HepG2 (cell line): ENCODE results near the gene MARCHF9. TPM values are rescaled to one million over a fixed set of nuclear protein-coding genes. Genes with fewer than 3 reads are reported as not detected.

ENCODE experiments used
- ATAC-seq: fragments of 200-7000 bp; cut with Tn5 transposase; 3 replicates; pipeline ENCODE4 v1.9.1; 2020; ENCODE audit warnings: mild to moderate bottlenecking, moderate library complexity
- BruUV-seq: library from RNA; stranded (reverse); fragments of 400-500 nt; replicated peaks from 2 replicates; lab custom pipeline; 2021; lab: Mats Ljungman, UMichigan
- CTCF ChIA-PET: fragments of 300-600 bp; formaldehyde crosslinking; extraction: SDS; loops from one replicate; lab custom pipeline; 2021; ENCODE audit warnings: low total read pairs, inconsistent platforms, low intra/inter-chr PET ratio; lab: Yijun Ruan, JAX
- POLR2A ChIA-PET: fragments of 350-600 bp; sonication (Branson Sonifier 250); formaldehyde crosslinking; loops from one replicate; lab custom pipeline; 2020; ENCODE audit warnings: antibody characterized with exemption, inconsistent platforms; lab: Yijun Ruan, JAX
- DNase-seq: peaks from one replicate; pipeline ENCODE4 v3.0.0-alpha.2; 2015; ENCODE audit warnings: low spot score
- FAIRE-seq: peaks from 3 replicates; lab custom pipeline; 2011; peaks lifted over from hg19 to GRCh38; lab: Jason Lieb, UNC
- H2AFZ ChIP-seq: one replicate; pipeline ENCODE4 v1.6.1; 2011; ENCODE audit warnings: low read length, inconsistent platforms
- H3K27ac ChIP-seq: fragments of 300-600 bp; 3 replicates; pipeline ENCODE4 v1.8.0; 2011; ENCODE audit warnings: mixed run types, mild to moderate bottlenecking, mixed read lengths, low read length, inconsistent platforms; ENCODE audit not compliant: insufficient read depth; ENCODE audit errors: extremely low read length
- H3K27me3 ChIP-seq, 2 experiments: fragments of 200-600 bp in 1 of 2; 2 replicates in 1 of 2; 3 replicates in 1 of 2; pipeline versions ENCODE4 v1.6.0 to v1.8.0; 2011; ENCODE audit warnings: low read length in 2 of 2, mild to moderate bottlenecking in 2 of 2, moderate library complexity in 2 of 2, inconsistent platforms in 1 of 2; ENCODE audit not compliant: insufficient read depth in 2 of 2, control insufficient read depth in 1 of 2
- H3K36me3 ChIP-seq, 2 experiments: fragments of 200-600 bp in 1 of 2; replicated peaks in 1 of 2; 2 replicates in 1 of 2; 3 replicates in 1 of 2; pipeline versions ENCODE4 v1.5.1 to v1.8.0; 2011; ENCODE audit warnings: low read length in 2 of 2, inconsistent platforms in 1 of 2; ENCODE audit not compliant: insufficient read depth in 2 of 2, control insufficient read depth in 1 of 2
- H3K4me1 ChIP-seq: 2 replicates; pipeline ENCODE4 v1.5.1; 2012; ENCODE audit warnings: low read length, inconsistent platforms; ENCODE audit not compliant: insufficient read depth
- H3K4me2 ChIP-seq: 2 replicates; pipeline ENCODE4 v1.6.0; 2011; ENCODE audit warnings: low read depth, low read length, inconsistent platforms
- H3K4me3 ChIP-seq, 3 experiments: fragments of 200-600 bp in 1 of 3; sonication (generic), shearing (Covaris generic) in 1 of 3; replicated peaks in 1 of 3; 2 replicates each; pipeline ENCODE4 v1.5.1; 2011 to 2016; ENCODE audit warnings: low read length in 3 of 3, inconsistent platforms in 2 of 3, low read depth in 2 of 3, mild to moderate bottlenecking in 2 of 3, control low read depth in 1 of 3, mixed read lengths in 1 of 3; ENCODE audit not compliant: insufficient read depth in 1 of 3
- H3K79me2 ChIP-seq: one replicate; pipeline ENCODE4 v1.6.1; 2011; ENCODE audit warnings: low read length, inconsistent platforms; ENCODE audit not compliant: insufficient read depth
- H3K9ac ChIP-seq: 2 replicates; pipeline ENCODE4 v1.6.0; 2011; ENCODE audit warnings: mild to moderate bottlenecking, low read depth, low read length, inconsistent platforms; ENCODE audit not compliant: insufficient read depth
- H3K9me3 ChIP-seq: 2 replicates; pipeline ENCODE4 v1.5.1; 2012; ENCODE audit warnings: mild to moderate bottlenecking, low read length
- H4K20me1 ChIP-seq: 2 replicates; pipeline ENCODE4 v1.6.0; 2011; ENCODE audit warnings: inconsistent platforms, mild to moderate bottlenecking, low read length, moderate library complexity; ENCODE audit not compliant: insufficient read depth
- CBX1 ChIP-seq: IDR thresholded peaks from one replicate; pipeline ENCODE4 v1.6.1; 2016; ENCODE audit warnings: antibody characterized with exemption, low read depth
- CREB3 ChIP-seq: sonication (generic); formaldehyde crosslinking; IDR thresholded peaks from 2 replicates; pipeline ENCODE4 v1.5.0; 2020; ENCODE audit warnings: missing genetic modification reagents
- FOXP1 ChIP-seq, 2 experiments: fragments of 450-650 bp in 1 of 2; IDR thresholded peaks; 2 replicates each; pipeline ENCODE4 v1.6.1; 2017 to 2018; ENCODE audit warnings: antibody characterized with exemption in 1 of 2
- MIER3 ChIP-seq: IDR thresholded peaks from 2 replicates; pipeline ENCODE4 v1.6.1; 2016; ENCODE audit warnings: missing compliant biosample characterization, borderline replicate concordance
- ZBTB1 ChIP-seq: sonication (generic); formaldehyde crosslinking; IDR thresholded peaks from 2 replicates; pipeline ENCODE4 v1.4.0; 2020; ENCODE audit warnings: missing genetic modification reagents, borderline replicate concordance
- ZNF234 ChIP-seq: sonication (generic); formaldehyde crosslinking; conservative IDR thresholded peaks from 2 replicates; pipeline ENCODE4 v1.5.1; 2020; ENCODE audit warnings: mild to moderate bottlenecking, missing genetic modification reagents
- ZNF44 ChIP-seq: sonication (generic); formaldehyde crosslinking; IDR thresholded peaks from 2 replicates; pipeline ENCODE4 v1.5.1; 2020; ENCODE audit warnings: mild to moderate bottlenecking, missing genetic modification reagents
- WGBS: methylation state at CpG from one replicate; pipeline ENCODE4 v1.1.6; 2017; ENCODE audit warnings: low lambda C conversion rate; 5-methylcytosine and 5-hydroxymethylcytosine counted together
- in situ Hi-C: cut with HindIII; loops from 2 replicates; pipeline ENCODE4 v1.10.0; 2017; ENCODE audit warnings: low pct_unique_long_range_greater_than_20kb; ENCODE audit not compliant: extremely low pct_ligation_motif_present
- intact Hi-C: fragments of 100-400 bp; cut with micrococcal nuclease; formaldehyde crosslinking; loops from one replicate; pipeline ENCODE4 v1.10.0; 2022; ENCODE audit not compliant: unreplicated experiment
- polyA plus RNA-seq, 8 experiments: library from polyadenylated mRNA; depleted of rRNA in 3 of 8; stranded (reverse) in 7 of 8; unstranded in 1 of 8; fragments of >200 nt; fragmentation: Illumina TruSeq in 4 of 8; extraction: Trizol in 4 of 8; gene quantifications; 2 replicates each; pipeline versions ENCODE4 v1.2.1 to v1.2.3, GENCODE V29; 2011 to 2016; ENCODE audit warnings: low read depth in 4 of 8, missing spikeins in 1 of 8, mixed read lengths in 1 of 8; ENCODE audit not compliant: insufficient read depth in 1 of 8
- total RNA-seq, 5 experiments: library from RNA; depleted of rRNA; stranded (reverse); fragments of >200 nt; fragmentation: Illumina TruSeq; extraction: Trizol; gene quantifications; 2 replicates each; pipeline ENCODE4 v1.2.3, GENCODE V29; 2016; ENCODE audit warnings: low read depth in 1 of 5

MARCHF9 gene
- total and polyA plus RNA-seq, 2 of the 13 experiments (the other 11 are each of a cell fraction or from before 2014, with no cell fraction given): 5.7 to 9.6 TPM

GRCh38 chr12:57781244-57781643 lies 26.3 kb downstream of the MARCHF9 start (continued):
- TF ChIP-seq FOXP1 (IDR thresholded peaks at IDR 0.05) (no peak), FOXP1 (CRISPR knock-in tag; IDR thresholded peaks at IDR 0.05) (no peak), ZNF234 (CRISPR knock-in tag) (no peak)

GRCh38 chr12:57781801-57782200 lies 26.9 kb downstream of the MARCHF9 start:
- Histone ChIP-seq H3K36me3 (peaks cover 6 to 24% of the 10 kb centered on the region in 2 experiments), H2AFZ (no peak overlapping the region), H3K27ac (no peak overlapping the region), H3K9ac (no peak overlapping the region), H3K4me1 (peaks cover 17% of the 10 kb centered on the region), H3K27me3 (no peaks in the 10 kb centered on the region; a peak in 1 of 5 replicates), H3K79me2 (peaks cover 16% of the 10 kb centered on the region), H3K4me3 (no peak overlapping the region), H3K9me3 (no peaks in the 10 kb centered on the region), H3K4me2 (no peak overlapping the region), H4K20me1 (no peaks in the 10 kb centered on the region)
- no TSS peak for BruUV-seq
- no peak for FAIRE-seq
- TF ChIP-seq MIER3 (CRISPR knock-in tag): no peak
- TF ChIP-seq ZNF44 (CRISPR knock-in tag): 0 out of 2 replicates have a peak, but pooled peaks have one; percentile 4
- intact Hi-C loops: loop anchor here (1.0 kb wide), 2 partner anchors 10 to 124 kb away; partner anchors contain the start of genes EEF1AKMT3 and METTL1
- in situ Hi-C loops: no loop called here
- DNase-seq: no peak
- CTCF ChIA-PET: interaction anchor here (1.8 kb wide), 1 partner anchor 123 kb away, joined by 13 read pairs; no protein-coding TSS in a partner anchor
- POLR2A ChIA-PET: interaction anchor here (0.9 kb wide), 1 partner anchor 10 kb away, joined by 3 read pairs; the partner anchor contains the start of genes EEF1AKMT3 and METTL1
- ATAC-seq: no peak
- 89% methylated on average over 2 of the region's 2 CpGs for WGBS

GRCh38 chr12:57782243-57782607 lies 27.3 kb downstream of the MARCHF9 start:
- intact Hi-C loops (loop anchor here (1.0 kb wide), 1 partner anchor 10 kb away; the partner anchor contains the start of genes EEF1AKMT3 and METTL1), in situ Hi-C loops (no loop called here)
- Histone ChIP-seq H3K36me3 (peaks cover 7 to 29% of the 10 kb centered on the region in 2 experiments), H4K20me1 (no peaks in the 10 kb centered on the region), H3K27me3 (no peaks in the 10 kb centered on the region; a peak in 1 of 5 replicates), H2AFZ (no peak overlapping the region), H3K4me2 (peak overlapping the region; percentile 78), H3K27ac (no peak overlapping the region), H3K4me1 (peaks cover 17% of the 10 kb centered on the region), H3K9ac (0 out of 2 replicates have a peak overlapping the region, but pooled peaks have one; percentile 87), H3K4me3 (peak overlapping the region in 2 of 3 experiments; percentile 95 to 99; a peak in 2 of 6 replicates), H3K9me3 (no peaks in the 10 kb centered on the region), H3K79me2 (peaks cover 16% of the 10 kb centered on the region)
- POLR2A ChIA-PET: interaction anchor here (1.7 kb wide), 1 partner anchor 10 kb away, joined by 15 read pairs; the partner anchor contains the start of genes EEF1AKMT3 and METTL1
- FAIRE-seq: no peak
- no peak for DNase-seq
- CTCF ChIA-PET: interaction anchor here (1.8 kb wide), 1 partner anchor 123 kb away, joined by 13 read pairs; no protein-coding TSS in a partner anchor
- peak; percentile 37 for ATAC-seq
- WGBS: 15% methylated on average over 4 of the region's 4 CpGs
- no peak for TF ChIP-seq CBX1
- TF ChIP-seq ZBTB1 (CRISPR knock-in tag): no peak
- TF ChIP-seq ZNF44 (CRISPR knock-in tag): 0 out of 2 replicates have a peak, but pooled peaks have one; percentile 9
- 0 out of 2 replicates have a peak, but pooled peaks have one; percentile 5 for TF ChIP-seq CREB3 (CRISPR knock-in tag)
- BruUV-seq: no TSS peak
